Lower leg skin (tissue), 3 donors: Measurements from ENCODE around the gene MTOR.

Source experiments
- CTCF ChIP-seq, 3 donors: fragments of 450-650 bp; IDR thresholded peaks; one replicate each; pipeline ENCODE4 v1.5.1; 2016; ENCODE audit warnings: antibody characterized with exemption in 3 of 3, mild to moderate bottlenecking in 3 of 3, moderate library complexity in 2 of 3
- POLR2A ChIP-seq, 2 donors: fragments of 450-650 bp; IDR thresholded peaks; one replicate each; pipeline ENCODE4 v1.6.1; 2016 to 2017; ENCODE audit warnings: antibody characterized with exemption in 2 of 2, mild to moderate bottlenecking in 1 of 2, moderate library complexity in 1 of 2

GRCh38 chr1:11151114-11151513 is 111.2 kb downstream of the MTOR start:
- TF ChIP-seq CTCF (IDR thresholded peaks at IDR 0.05) (no peak), POLR2A (IDR thresholded peaks at IDR 0.05) (no peak)
